GM06990 (cell line): ENCODE measurements around the gene PARPBP.

ENCODE experiments used
- DNase-seq: peaks from one replicate; pipeline ENCODE4 v3.0.0-alpha.2; 2011; ENCODE audit not compliant: insufficient read length; ENCODE audit errors: extremely low read depth
- H3K27me3 ChIP-seq: replicated peaks from 2 replicates; pipeline ENCODE4 v1.6.0; 2011; ENCODE audit warnings: low read length; ENCODE audit not compliant: control insufficient read depth, insufficient read depth
- H3K36me3 ChIP-seq: 2 replicates; pipeline ENCODE4 v1.5.1; 2011; ENCODE audit warnings: low read length; ENCODE audit not compliant: control insufficient read depth, insufficient read depth
- H3K4me3 ChIP-seq: replicated peaks from 2 replicates; pipeline ENCODE4 v1.5.1; 2011; ENCODE audit warnings: low read depth, mild to moderate bottlenecking, control low read depth, low read length
- TF ChIP-seq, protein P1 (sequence below): IDR thresholded peaks from 2 replicates; pipeline ENCODE4 v1.5.1; 2011; ENCODE audit warnings: low read length, control low read depth, mild to moderate bottlenecking, inconsistent platforms; ENCODE audit not compliant: insufficient read depth, poor library complexity, severe bottlenecking

The PARPBP gene

DNA sequence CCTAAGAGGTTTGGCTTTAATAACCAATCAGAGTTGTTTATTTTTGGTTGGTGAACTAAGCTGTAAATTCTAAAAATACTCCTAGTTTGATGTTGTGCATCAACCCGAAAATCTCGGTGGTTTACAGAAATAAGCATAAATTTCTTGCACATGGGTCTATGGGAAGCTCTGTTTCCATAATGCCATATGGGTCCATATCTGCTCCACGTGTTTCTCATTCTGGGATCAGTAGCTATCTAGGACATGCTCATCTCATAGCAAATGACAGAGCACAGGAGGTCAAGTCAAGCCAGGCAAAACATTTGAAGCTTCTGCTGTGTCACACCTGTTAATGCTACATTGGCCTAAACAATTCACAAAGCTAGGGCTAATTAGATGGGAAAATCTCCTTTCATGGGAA, 23.1 kb upstream of the PARPBP start:
- no peaks in the 10 kb centered on the region; the same call in 1 of the 2 replicates for H3K36me3 ChIP-seq
- TF ChIP-seq, protein P1, sequence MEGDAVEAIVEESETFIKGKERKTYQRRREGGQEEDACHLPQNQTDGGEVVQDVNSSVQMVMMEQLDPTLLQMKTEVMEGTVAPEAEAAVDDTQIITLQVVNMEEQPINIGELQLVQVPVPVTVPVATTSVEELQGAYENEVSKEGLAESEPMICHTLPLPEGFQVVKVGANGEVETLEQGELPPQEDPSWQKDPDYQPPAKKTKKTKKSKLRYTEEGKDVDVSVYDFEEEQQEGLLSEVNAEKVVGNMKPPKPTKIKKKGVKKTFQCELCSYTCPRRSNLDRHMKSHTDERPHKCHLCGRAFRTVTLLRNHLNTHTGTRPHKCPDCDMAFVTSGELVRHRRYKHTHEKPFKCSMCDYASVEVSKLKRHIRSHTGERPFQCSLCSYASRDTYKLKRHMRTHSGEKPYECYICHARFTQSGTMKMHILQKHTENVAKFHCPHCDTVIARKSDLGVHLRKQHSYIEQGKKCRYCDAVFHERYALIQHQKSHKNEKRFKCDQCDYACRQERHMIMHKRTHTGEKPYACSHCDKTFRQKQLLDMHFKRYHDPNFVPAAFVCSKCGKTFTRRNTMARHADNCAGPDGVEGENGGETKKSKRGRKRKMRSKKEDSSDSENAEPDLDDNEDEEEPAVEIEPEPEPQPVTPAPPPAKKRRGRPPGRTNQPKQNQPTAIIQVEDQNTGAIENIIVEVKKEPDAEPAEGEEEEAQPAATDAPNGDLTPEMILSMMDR = no peak
- DNase-seq = no peak

DNA sequence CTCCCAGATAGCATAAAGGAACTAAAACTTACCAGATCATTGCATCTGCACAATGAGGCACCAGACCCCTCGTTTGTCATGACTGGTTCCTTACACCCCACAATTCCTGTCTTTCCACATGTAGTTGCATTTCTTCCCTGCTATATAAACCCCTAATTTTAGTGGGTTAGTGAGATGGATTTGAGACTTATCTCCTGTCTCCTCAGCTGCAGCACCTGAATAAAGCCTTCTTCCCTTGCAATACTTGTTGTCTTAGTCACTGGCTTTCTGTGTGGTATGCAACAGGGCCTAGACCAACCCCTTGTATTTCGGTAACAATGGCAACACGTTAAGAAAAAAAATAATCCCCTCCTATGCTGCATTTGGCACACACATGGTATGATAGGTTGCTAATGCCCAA, 13.1 kb upstream of the PARPBP start:
- no peak overlapping the region for H3K4me3 ChIP-seq
- DNase-seq = no peak
- H3K36me3 ChIP-seq = peaks cover 10% of the 10 kb centered on the region
- no peaks in the 10 kb centered on the region for H3K27me3 ChIP-seq
- TF ChIP-seq, protein P1 = no peak

More for the DNA sequence above, 23.1 kb upstream of the PARPBP start:
- Histone ChIP-seq H3K4me3 (no peak overlapping the region), H3K27me3 (no peaks in the 10 kb centered on the region)

DNA sequence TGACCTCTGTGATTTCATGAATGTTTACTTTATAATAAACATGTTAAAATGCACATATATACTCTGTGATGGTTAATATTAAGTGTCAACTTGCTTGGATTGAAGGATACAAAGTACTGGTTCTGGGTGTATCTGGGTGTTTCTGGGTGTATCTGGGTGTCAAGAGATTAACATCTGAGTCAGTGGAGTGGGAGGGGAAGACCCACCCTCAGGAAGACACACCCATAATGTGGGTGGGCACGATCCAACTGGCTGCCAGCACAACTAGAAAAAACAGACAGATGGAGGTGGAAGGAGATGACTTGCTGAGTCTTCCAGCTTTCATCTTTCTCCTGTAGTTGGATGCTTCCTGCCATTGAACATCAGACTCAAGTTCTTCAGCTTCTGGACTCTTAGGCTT, 12.0 kb upstream of the PARPBP start:
- no peak for DNase-seq
- Histone ChIP-seq H3K36me3 (peaks cover 10% of the 10 kb centered on the region), H3K27me3 (no peaks in the 10 kb centered on the region), H3K4me3 (no peak overlapping the region)
- TF ChIP-seq, protein P1 = no peak

DNA sequence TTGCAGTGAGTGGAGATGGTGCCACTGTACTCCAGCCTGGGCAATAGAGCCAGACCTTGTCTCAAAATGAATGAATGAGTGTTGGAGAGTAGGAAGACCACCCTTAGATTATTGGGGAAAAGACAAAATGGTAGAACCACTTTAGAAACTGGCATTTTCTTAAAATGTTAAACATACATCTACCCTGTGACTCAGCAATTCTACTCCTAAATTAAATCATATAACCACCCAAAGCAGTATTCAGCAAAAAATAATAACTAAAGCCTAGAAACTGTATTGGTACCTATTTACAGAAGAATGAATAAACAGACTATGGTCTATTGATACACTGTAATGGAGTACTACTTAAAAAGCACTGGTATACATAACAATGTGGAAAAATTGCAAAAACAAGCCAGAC, 9.2 kb upstream of the PARPBP start:
- peaks cover 10% of the 10 kb centered on the region for H3K36me3 ChIP-seq
- DNase-seq = no peak

DNA sequence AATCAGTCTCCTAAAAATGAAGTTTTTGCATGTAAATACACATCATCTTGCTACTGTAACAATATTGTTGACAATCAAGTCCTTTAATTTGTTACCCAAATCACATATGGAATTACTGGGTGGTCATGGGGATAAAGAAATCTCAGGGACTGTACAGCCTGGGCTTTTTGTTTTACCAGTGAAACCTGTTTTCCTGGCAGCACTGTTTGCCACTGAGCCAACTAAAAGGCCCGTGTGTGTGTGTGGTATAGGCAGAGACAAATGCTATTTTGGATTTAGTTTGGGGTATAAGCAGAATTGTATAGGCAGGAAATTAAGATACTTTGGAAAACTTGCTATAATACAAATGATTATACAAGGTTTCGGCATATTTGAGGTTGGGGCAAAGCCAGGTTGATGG, 5.8 kb upstream of the PARPBP start:
- H3K4me3 ChIP-seq = no peak overlapping the region
- H3K27me3 ChIP-seq = no peaks in the 10 kb centered on the region
- H3K36me3 ChIP-seq = peaks cover 5% of the 10 kb centered on the region
- DNase-seq = no peak
- TF ChIP-seq, protein P1 = no peak

More for the DNA sequence above, 9.2 kb upstream of the PARPBP start:
- Histone ChIP-seq H3K4me3 (no peak overlapping the region), H3K27me3 (no peaks in the 10 kb centered on the region)
- TF ChIP-seq, protein P1 = no peak

DNA sequence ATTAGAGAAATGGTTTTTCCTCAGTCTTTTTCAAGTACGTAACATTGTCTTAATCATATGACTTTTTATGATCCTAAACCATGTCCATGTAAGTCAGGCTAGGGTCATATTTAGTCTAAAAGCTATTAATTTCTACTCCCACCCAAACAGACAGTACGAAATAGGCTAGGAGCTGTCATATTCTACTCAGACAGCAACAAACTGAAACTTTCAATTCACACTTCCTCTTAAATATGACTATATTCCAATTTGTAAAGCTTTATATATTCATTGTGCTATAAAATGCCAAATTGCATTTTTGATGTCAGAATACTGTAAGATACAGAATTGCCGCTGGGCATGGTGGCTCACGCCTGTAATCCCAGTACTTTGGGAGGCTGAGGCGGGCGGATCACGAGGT, 3.6 kb upstream of the PARPBP start:
- TF ChIP-seq, protein P1 = no peak
- no peak overlapping the region for H3K4me3 ChIP-seq
- no peaks in the 10 kb centered on the region for H3K27me3 ChIP-seq
- H3K36me3 ChIP-seq = no peaks in the 10 kb centered on the region; the same call in 1 of the 2 replicates
- no peak for DNase-seq
